CD4-positive, alpha-beta memory T cell (primary cell): ENCODE data around the gene UBE2I. TPM values are rescaled to one million over a fixed set of nuclear protein-coding genes. Genes with fewer than 3 reads are reported as not detected.

Experiments used
- CTCF ChIA-PET: fragments of 350-600 bp; sonication (Branson Sonifier 250); formaldehyde crosslinking; loops from one replicate; lab custom pipeline; 2021; ENCODE audit warnings: inconsistent platforms; ENCODE audit not compliant: partially characterized antibody; lab: Charles Lee
- POLR2A ChIA-PET: fragments of 350-600 bp; sonication (Branson Sonifier 250); formaldehyde crosslinking; loops from one replicate; lab custom pipeline; 2021; ENCODE audit not compliant: partially characterized antibody; lab: Charles Lee
- DNase-seq, 5 donors: peaks; one replicate each; pipeline versions ENCODE4 v3.0.0 to v3.0.0-alpha.2; 2020 to 2022; ENCODE audit warnings: mixed read lengths in 1 of 5
- H3K27ac ChIP-seq: one replicate; pipeline ENCODE4 v1.7.0; 2013; ENCODE audit warnings: low read depth, low read length
- H3K27me3 ChIP-seq: 2 replicates; pipeline ENCODE4 v1.7.0; 2013; ENCODE audit warnings: mild to moderate bottlenecking, low read length, moderate library complexity; ENCODE audit not compliant: insufficient read depth
- H3K36me3 ChIP-seq: 2 replicates; pipeline ENCODE4 v1.7.0; 2013; ENCODE audit warnings: mild to moderate bottlenecking, low read length, moderate library complexity; ENCODE audit not compliant: insufficient read depth
- H3K4me1 ChIP-seq: 2 replicates; pipeline ENCODE4 v1.7.0; 2013; ENCODE audit warnings: mild to moderate bottlenecking, low read length, moderate library complexity; ENCODE audit not compliant: insufficient read depth
- H3K4me3 ChIP-seq, 2 donors: one replicate each; pipeline ENCODE4 v1.7.0; 2013; ENCODE audit warnings: low read length in 2 of 2, mild to moderate bottlenecking in 1 of 2
- H3K9me3 ChIP-seq, 2 donors: one replicate each; pipeline ENCODE4 v1.7.0; 2013; ENCODE audit warnings: low read length in 2 of 2, control low read depth in 1 of 2; ENCODE audit not compliant: control insufficient read depth in 1 of 2
- H3K27ac Mint-ChIP-seq, 7 donors: one replicate each; pipeline ENCODE4 v1.8.0; 2020 to 2021; ENCODE audit warnings: mixed read lengths in 7 of 7, mild to moderate bottlenecking in 6 of 7, inconsistent platforms in 3 of 7, moderate library complexity in 3 of 7
- H3K27me3 Mint-ChIP-seq, 2 donors: one replicate each; pipeline ENCODE4 v1.8.0; 2020 to 2021; ENCODE audit warnings: mixed read lengths in 2 of 2
- H3K36me3 Mint-ChIP-seq, 2 donors: one replicate each; pipeline ENCODE4 v1.8.0; 2020 to 2021; ENCODE audit warnings: mixed read lengths in 2 of 2, inconsistent platforms in 1 of 2, mild to moderate bottlenecking in 1 of 2
- H3K4me1 Mint-ChIP-seq, 4 donors: one replicate each; pipeline ENCODE4 v1.8.0; 2020 to 2021; ENCODE audit warnings: mixed read lengths in 4 of 4, mild to moderate bottlenecking in 1 of 4
- H3K4me3 Mint-ChIP-seq, 8 donors: one replicate each; pipeline ENCODE4 v1.8.0; 2020 to 2021; ENCODE audit warnings: mixed read lengths in 8 of 8, mild to moderate bottlenecking in 7 of 8, moderate library complexity in 6 of 8, inconsistent platforms in 3 of 8
- H3K9me3 Mint-ChIP-seq, 8 donors: one replicate each; pipeline ENCODE4 v1.8.0; 2020 to 2021; ENCODE audit warnings: mixed read lengths in 8 of 8, mild to moderate bottlenecking in 5 of 8, inconsistent platforms in 3 of 8, moderate library complexity in 1 of 8
- intact Hi-C: fragments of 100-400 bp; cut with micrococcal nuclease; formaldehyde crosslinking; loops from one replicate; pipeline ENCODE4 v1.15.1; 2023
- polyA plus RNA-seq, 2 donors: library from polyadenylated mRNA; unstranded; fragments of 300-500 nt; fragmentation: Illumina TruSeq; gene quantifications; one replicate each; pipeline ENCODE4 v1.2.3, GENCODE V29; 2021
- total RNA-seq, 2 experiments: library from RNA; stranded (reverse); gene quantifications; one replicate each; pipeline ENCODE4 v1.2.3, GENCODE V29; 2021

Gene UBE2I
- total and polyA plus RNA-seq, 4 experiments from 2014 or later, result 100 to 177 (median 138) TPM

DNA sequence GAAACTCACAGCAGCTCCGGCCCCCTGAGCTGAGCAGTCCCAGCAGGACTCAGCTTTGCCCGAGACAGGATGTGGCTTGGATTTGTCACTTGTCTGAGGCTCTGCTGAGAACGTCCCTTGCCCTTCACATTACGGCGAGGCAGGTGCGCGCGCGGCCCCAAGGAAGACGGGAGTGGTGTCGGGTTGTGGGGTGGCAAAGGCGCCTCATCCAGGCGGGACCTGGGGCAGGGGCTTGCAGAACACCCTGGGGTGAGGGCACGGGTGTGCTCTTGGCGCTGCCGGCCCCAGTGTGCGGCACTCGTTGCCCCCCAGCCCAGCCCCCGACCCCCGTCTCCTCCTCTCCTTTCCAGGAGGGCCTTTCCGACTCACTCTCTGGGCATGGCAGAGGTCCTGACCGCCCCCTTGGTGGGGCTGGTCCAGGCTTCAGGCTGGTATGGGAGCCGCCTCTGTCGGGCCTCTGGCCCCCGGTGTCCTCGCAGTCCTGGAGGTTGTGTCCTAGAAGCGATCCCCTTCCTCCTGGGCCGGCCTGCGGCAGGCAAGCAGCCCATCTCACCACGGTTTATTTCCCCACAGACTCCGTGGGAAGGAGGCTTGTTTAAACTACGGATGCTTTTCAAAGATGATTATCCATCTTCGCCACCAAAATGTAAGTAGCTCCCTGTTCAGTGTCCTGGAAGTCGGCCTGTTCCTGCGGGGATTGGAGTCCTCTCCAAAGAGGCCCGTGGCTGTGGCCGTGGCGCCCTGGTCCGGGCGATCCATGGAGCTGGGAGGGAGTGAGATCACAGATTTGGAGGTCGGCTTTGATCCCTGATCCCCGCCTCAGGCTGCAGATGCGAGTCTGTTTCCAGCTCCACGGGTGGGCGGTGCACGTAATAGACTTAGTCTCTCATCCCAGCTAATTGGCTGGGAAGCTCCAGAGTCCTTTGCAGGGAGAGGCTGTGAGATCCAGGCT is 5.9 kb downstream of the UBE2I start:
- Mint-ChIP-seq H3K36me3 (peaks cover 42 to 65% of the 10 kb centered on the region in 2 donors), H3K27ac (no peak overlapping the region), H3K4me3 (peak overlapping the region in 1 of 8 donors; percentile 39), H3K9me3 (peaks cover 0 to 6% (median 0%) of the 10 kb centered on the region in 8 donors), H3K27me3 (no peaks in the 10 kb centered on the region), H3K4me1 (peaks cover 11 to 34% (median 20%) of the 10 kb centered on the region in 4 donors)
- Histone ChIP-seq H3K4me1 (peaks cover 28% of the 10 kb centered on the region), H3K36me3 (peaks cover 72% of the 10 kb centered on the region), H3K4me3 (no peak overlapping the region), H3K27me3 (no peaks in the 10 kb centered on the region), H3K9me3 (no peaks in the 10 kb centered on the region), H3K27ac (no peak overlapping the region)
- CTCF ChIA-PET, result interaction anchor here (1.3 kb wide), 1 partner anchor 16 kb away, joined by 3 read pairs; no protein-coding TSS in a partner anchor
- POLR2A ChIA-PET, result interaction anchor here (0.8 to 1.3 kb wide), 2 partner anchors 9 to 15 kb away, joined by 4 read pairs; no protein-coding TSS in a partner anchor
- no peak for DNase-seq
- intact Hi-C loops, result no loop called here

DNA sequence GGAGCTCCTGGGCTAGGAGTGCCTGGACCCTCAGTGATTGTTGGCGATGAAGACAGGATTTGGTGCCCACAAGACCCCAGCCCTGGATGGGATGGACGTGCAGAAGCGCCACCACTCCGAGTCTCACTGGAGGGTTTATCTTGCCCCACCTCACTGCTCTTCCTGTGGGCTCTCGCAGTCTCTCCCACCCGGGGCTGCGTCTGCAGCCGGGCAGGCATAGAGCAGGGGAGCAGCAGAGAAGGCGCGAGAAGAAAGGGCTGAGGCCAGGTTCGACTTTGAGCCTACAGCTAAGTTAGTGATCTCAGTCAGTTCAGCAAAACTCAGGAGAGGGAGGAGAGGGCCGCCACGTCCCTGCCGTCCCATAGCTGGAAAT is 6.6 kb downstream of the UBE2I start:
- Histone ChIP-seq H3K27me3 (no peaks in the 10 kb centered on the region), H3K36me3 (peaks cover 79% of the 10 kb centered on the region), H3K4me3 (no peak overlapping the region), H3K4me1 (peaks cover 22% of the 10 kb centered on the region), H3K9me3 (no peaks in the 10 kb centered on the region), H3K27ac (no peak overlapping the region)
- Mint-ChIP-seq H3K9me3 (peaks cover 0 to 6% (median 0%) of the 10 kb centered on the region in 8 donors), H3K27me3 (no peaks in the 10 kb centered on the region), H3K27ac (no peak overlapping the region), H3K36me3 (peaks cover 37 to 60% of the 10 kb centered on the region in 2 donors), H3K4me1 (peaks cover 5 to 28% (median 15%) of the 10 kb centered on the region in 4 donors), H3K4me3 (no peak overlapping the region)
- intact Hi-C loops, result no loop called here
- DNase-seq, result no peak
- CTCF ChIA-PET, result interaction anchor here (0.9 to 1.3 kb wide), 2 partner anchors 16 to 48 kb away, joined by 3 read pairs; no protein-coding TSS in a partner anchor
- POLR2A ChIA-PET, result interaction anchor here (1.3 kb wide), 1 partner anchor 14 kb away, joined by 4 read pairs; no protein-coding TSS in a partner anchor

DNA sequence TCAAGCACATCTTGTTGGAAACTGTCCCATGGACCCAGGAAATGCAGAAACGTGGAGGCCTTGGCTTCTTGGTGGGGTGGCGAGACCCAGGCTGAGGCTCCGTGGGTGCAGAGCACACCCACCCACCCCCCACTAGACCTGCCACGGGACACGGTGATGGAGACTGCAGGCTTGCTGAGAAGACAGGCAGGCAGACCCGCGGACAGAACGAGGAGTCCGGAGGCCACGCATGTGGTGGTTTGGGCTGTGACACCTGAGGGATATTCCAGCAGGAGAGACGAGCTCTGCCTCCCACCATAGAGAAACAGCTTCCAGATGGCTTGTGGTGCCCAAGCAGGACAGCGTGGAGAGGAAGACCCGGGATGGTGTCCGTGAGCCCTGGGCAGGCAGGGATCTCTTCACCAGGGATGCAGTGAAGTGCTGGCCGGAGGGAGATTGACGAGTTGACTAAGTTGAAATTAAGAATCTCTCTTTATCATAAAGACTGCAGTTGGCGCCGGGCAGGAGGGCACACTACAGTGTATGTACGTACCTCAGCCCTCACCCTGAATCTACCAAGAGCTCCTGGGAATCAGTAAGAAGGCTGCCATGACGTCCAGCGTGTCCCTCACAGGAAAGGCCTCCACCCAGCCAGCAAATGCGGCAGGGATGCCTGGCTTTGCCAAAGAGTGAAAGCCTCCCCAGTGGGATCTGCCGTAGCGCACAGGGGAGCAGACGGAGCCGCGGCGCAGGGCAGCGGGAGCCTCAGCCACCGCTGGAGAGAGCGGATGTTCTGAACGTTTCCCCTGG is 8.2 kb downstream of the UBE2I start:
- Histone ChIP-seq H3K27me3 (no peaks in the 10 kb centered on the region), H3K4me3 (no peak overlapping the region), H3K36me3 (peaks cover 84% of the 10 kb centered on the region), H3K4me1 (peaks cover 5% of the 10 kb centered on the region), H3K9me3 (no peaks in the 10 kb centered on the region), H3K27ac (no peak overlapping the region)
- Mint-ChIP-seq H3K4me3 (no peak overlapping the region), H3K4me1 (peaks cover 2 to 14% (median 7%) of the 10 kb centered on the region in 4 donors), H3K27me3 (no peaks in the 10 kb centered on the region), H3K36me3 (peaks cover 36 to 55% of the 10 kb centered on the region in 2 donors), H3K9me3 (peaks cover 0 to 6% (median 0%) of the 10 kb centered on the region in 8 donors), H3K27ac (no peak overlapping the region)
- intact Hi-C loops, result no loop called here
- ChIA-PET CTCF (no interaction called here), POLR2A (interaction anchor here (1.5 kb wide), 1 partner anchor 14 kb away, joined by 4 read pairs; no protein-coding TSS in a partner anchor)
- no peak for DNase-seq

DNA sequence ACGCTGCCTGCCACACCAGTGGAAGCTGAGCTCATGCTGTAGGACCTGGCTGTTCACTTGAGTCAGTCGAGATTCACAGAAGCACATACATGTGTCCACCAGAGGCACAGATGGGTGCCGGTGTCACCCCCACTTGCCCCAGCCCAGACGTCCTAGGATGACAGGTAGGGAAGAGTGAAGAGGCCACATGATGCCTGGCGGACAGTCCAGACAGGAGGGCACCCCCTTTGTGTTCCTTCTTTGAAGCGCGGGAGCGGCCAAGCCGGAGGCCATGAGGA is 8.8 kb downstream of the UBE2I start:
- Mint-ChIP-seq H3K9me3 (peaks cover 0 to 6% (median 0%) of the 10 kb centered on the region in 8 donors), H3K27ac (peak overlapping the region in 2 of 7 donors; percentile 54 to 86), H3K4me1 (peaks cover 0 to 9% (median 1%) of the 10 kb centered on the region in 4 donors), H3K4me3 (no peak overlapping the region), H3K36me3 (peaks cover 36 to 54% of the 10 kb centered on the region in 2 donors), H3K27me3 (no peaks in the 10 kb centered on the region)
- peaks cover 80% of the 10 kb centered on the region for H3K36me3 ChIP-seq
- H3K27ac ChIP-seq, result no peak overlapping the region
- POLR2A ChIA-PET, result no interaction called here
- no peaks in the 10 kb centered on the region for H3K4me1 ChIP-seq
- H3K4me3 ChIP-seq, result no peak overlapping the region
- DNase-seq, result no peak
- no peaks in the 10 kb centered on the region for H3K9me3 ChIP-seq
- no peaks in the 10 kb centered on the region for H3K27me3 ChIP-seq
- intact Hi-C loops, result no loop called here
- CTCF ChIA-PET, result no interaction called here

DNA sequence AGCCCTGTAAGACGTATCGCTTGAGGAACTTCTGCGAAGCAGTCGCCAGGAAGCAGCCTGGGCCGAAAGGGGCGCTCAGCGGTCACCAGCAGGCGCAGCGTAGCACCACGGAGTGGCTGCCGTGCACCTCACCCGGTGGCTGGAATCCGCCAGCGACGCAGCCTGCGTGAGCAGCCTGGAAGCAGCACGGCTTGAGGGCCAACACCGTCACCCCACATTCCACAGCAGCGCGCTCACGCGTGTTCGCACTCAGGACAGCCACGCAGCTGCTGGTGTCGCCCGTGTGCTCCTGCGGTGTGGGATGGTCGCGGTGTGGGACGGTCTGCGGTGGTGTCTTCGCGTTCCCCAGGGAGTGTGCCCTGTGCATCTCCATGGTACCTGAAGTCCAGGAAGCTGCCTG is 9.6 kb downstream of the UBE2I start:
- no peaks in the 10 kb centered on the region for H3K27me3 Mint-ChIP-seq
- POLR2A ChIA-PET, result no interaction called here

DNA sequence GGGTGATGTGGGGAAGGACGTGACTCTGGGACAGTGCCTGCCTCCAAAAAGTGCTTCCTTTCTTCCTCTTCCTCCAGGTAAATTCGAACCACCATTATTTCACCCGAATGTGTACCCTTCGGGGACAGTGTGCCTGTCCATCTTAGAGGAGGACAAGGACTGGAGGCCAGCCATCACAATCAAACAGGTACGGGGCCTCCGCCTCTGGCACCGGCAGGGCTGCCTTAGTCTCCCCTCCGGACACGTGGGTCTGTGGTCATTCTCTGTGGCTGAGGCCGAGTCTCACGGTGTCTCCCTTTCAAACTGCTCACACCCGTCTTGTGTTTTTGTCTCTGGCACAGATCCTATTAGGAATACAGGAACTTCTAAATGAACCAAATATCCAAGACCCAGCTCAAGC is 10.7 kb downstream of the UBE2I start:
- POLR2A ChIA-PET, result no interaction called here
- peak overlapping the region in 1 of 7 donors; percentile 52 for H3K27ac Mint-ChIP-seq

More for the DNA sequence above, 9.6 kb downstream of the UBE2I start:
- Histone ChIP-seq H3K27me3 (no peaks in the 10 kb centered on the region), H3K9me3 (no peaks in the 10 kb centered on the region), H3K4me3 (no peak overlapping the region), H3K4me1 (no peaks in the 10 kb centered on the region), H3K27ac (no peak overlapping the region), H3K36me3 (peaks cover 79% of the 10 kb centered on the region)
- H3K4me3 Mint-ChIP-seq, result no peak overlapping the region
- peak overlapping the region in 1 of 7 donors; percentile 48 for H3K27ac Mint-ChIP-seq
- no peak for DNase-seq
- CTCF ChIA-PET, result no interaction called here
- peaks cover 0 to 6% (median 0%) of the 10 kb centered on the region in 8 donors for H3K9me3 Mint-ChIP-seq
- H3K4me1 Mint-ChIP-seq, result peaks cover 0 to 7% (median under 1%) of the 10 kb centered on the region in 4 donors
- intact Hi-C loops, result no loop called here
- peaks cover 37 to 57% of the 10 kb centered on the region in 2 donors for H3K36me3 Mint-ChIP-seq

More for the DNA sequence above, 10.7 kb downstream of the UBE2I start:
- Histone ChIP-seq H3K36me3 (peaks cover 71% of the 10 kb centered on the region), H3K4me1 (no peaks in the 10 kb centered on the region), H3K4me3 (no peak overlapping the region), H3K27me3 (no peaks in the 10 kb centered on the region), H3K9me3 (no peaks in the 10 kb centered on the region), H3K27ac (no peak overlapping the region)
- Mint-ChIP-seq H3K4me3 (no peak overlapping the region), H3K27me3 (no peaks in the 10 kb centered on the region), H3K9me3 (peaks cover 0 to 6% (median 0%) of the 10 kb centered on the region in 8 donors), H3K36me3 (peaks cover 45 to 59% of the 10 kb centered on the region in 2 donors), H3K4me1 (peaks cover 0 to 3% (median under 1%) of the 10 kb centered on the region in 4 donors)
- intact Hi-C loops, result no loop called here
- no peak for DNase-seq
- CTCF ChIA-PET, result no interaction called here
